A549 (cell line): ENCODE measurements around the gene ARL6IP6. TPM values are rescaled to one million over a fixed set of nuclear protein-coding genes. Genes with fewer than 3 reads are reported as not detected.
A peak's percentile ranks its signal among the peaks of the same experiment; 100 is the strongest.

Source experiments
- ATAC-seq, 2 experiments: fragments of 200-7000 bp in 1 of 2; fragments of >200 bp in 1 of 2; cut with Nextera tagmentation in 1 of 2; cut with Tn5 transposase in 1 of 2; 3 replicates each; pipeline versions ENCODE4 v1.8.0 to v1.9.1; 2018 to 2020; ENCODE audit warnings: mild to moderate bottlenecking in 1 of 2, moderate library complexity in 1 of 2
- CTCF ChIA-PET: fragments of 300-600 bp; sonication (Branson Sonifier 250); formaldehyde crosslinking; extraction: SDS; loops from one replicate; lab custom pipeline; 2021; ENCODE audit warnings: antibody characterized with exemption, inconsistent platforms; lab: Yijun Ruan, JAX
- POLR2A ChIA-PET: fragments of 350-600 bp; formaldehyde crosslinking; extraction: SDS; loops from one replicate; lab custom pipeline; 2021; ENCODE audit warnings: antibody characterized with exemption, inconsistent platforms; lab: Yijun Ruan, JAX
- DNase-seq, 2 experiments: peaks; one replicate each; pipeline versions ENCODE4 v3.0.0 to v3.0.0-alpha.2; 2011 to 2016; ENCODE audit warnings: low read depth in 1 of 2, low spot score in 1 of 2
- FAIRE-seq: peaks from 2 replicates; lab custom pipeline; 2011; peaks lifted over from hg19 to GRCh38; lab: Jason Lieb, UNC
- H3K27ac ChIP-seq, 2 experiments: fragments of >200 bp; sonication (Bioruptor Twin); formaldehyde crosslinking; 3 replicates each; pipeline ENCODE4 v1.5.1; 2016 to 2017
- H3K4me1 ChIP-seq: fragments of >200 bp; sonication (Bioruptor Twin); formaldehyde crosslinking; 3 replicates; pipeline ENCODE4 v1.6.1; 2016
- H3K4me2 ChIP-seq: fragments of >200 bp; sonication (Bioruptor Twin); formaldehyde crosslinking; 3 replicates; pipeline ENCODE4 v1.6.1; 2016
- H3K4me3 ChIP-seq: fragments of >200 bp; sonication (Bioruptor Twin); formaldehyde crosslinking; 3 replicates; pipeline ENCODE4 v1.5.1; 2016
- H3K9me3 ChIP-seq: fragments of >200 bp; sonication (Bioruptor Twin); formaldehyde crosslinking; 3 replicates; pipeline ENCODE4 v1.6.1; 2016
- BHLHE40 ChIP-seq: IDR thresholded peaks from 2 replicates; pipeline ENCODE4 v1.6.1; 2012; ENCODE audit warnings: low read depth, low read length, inconsistent platforms
- CEBPB ChIP-seq, 2 experiments: fragments of >200 bp in 1 of 2; sonication (Bioruptor Twin) in 1 of 2; formaldehyde crosslinking in 1 of 2; IDR thresholded peaks; 2 replicates each; pipeline ENCODE4 v1.6.1; 2012 to 2016
- CHD2 ChIP-seq: fragments of 150-350 bp; IDR thresholded peaks from 2 replicates; pipeline ENCODE4 v1.6.1; 2014; ENCODE audit warnings: low read length; ENCODE audit not compliant: partially characterized antibody
- CHD4 ChIP-seq: fragments of 200-600 bp; sonication (generic); IDR thresholded peaks from 2 replicates; pipeline ENCODE4 v1.6.1; 2016; ENCODE audit warnings: antibody characterized with exemption, mild to moderate bottlenecking, borderline replicate concordance
- CTCF ChIP-seq: fragments of >200 bp; sonication (Bioruptor Twin); formaldehyde crosslinking; IDR thresholded peaks from 3 replicates; pipeline ENCODE4 v1.5.1; 2016
- EHF ChIP-seq: fragments of 250-450 bp; sonication (Bioruptor Pico); IDR thresholded peaks from 2 replicates; pipeline ENCODE4 v1.5.0; 2020; ENCODE audit warnings: mild to moderate bottlenecking
- ELK1 ChIP-seq: fragments of 150-350 bp; IDR thresholded peaks from 2 replicates; pipeline ENCODE4 v1.6.1; 2014; ENCODE audit warnings: low read depth, mild to moderate bottlenecking, low read length
- EP300 ChIP-seq, 2 experiments: fragments of >200 bp; sonication (Bioruptor Twin); formaldehyde crosslinking; IDR thresholded peaks; 2 replicates in 1 of 2; 3 replicates in 1 of 2; pipeline ENCODE4 v1.6.1; 2016 to 2017
- ESRRA ChIP-seq: fragments of 150-350 bp; IDR thresholded peaks from 2 replicates; pipeline ENCODE4 v1.6.1; 2014; ENCODE audit warnings: mild to moderate bottlenecking, low read length, borderline replicate concordance
- HOXA7 ChIP-seq: fragments of 250-450 bp; sonication (Bioruptor Pico); IDR thresholded peaks from 2 replicates; pipeline ENCODE4 v1.5.0; 2020; ENCODE audit warnings: mild to moderate bottlenecking, moderate library complexity
- MAFK ChIP-seq: fragments of 450-650 bp; IDR thresholded peaks from 2 replicates; pipeline ENCODE4 v1.6.1; 2014; ENCODE audit not compliant: partially characterized antibody
- MYC ChIP-seq: IDR thresholded peaks from 2 replicates; pipeline ENCODE4 v1.6.1; 2012; ENCODE audit warnings: mild to moderate bottlenecking, inconsistent platforms, low read length, improper control_type of control experiment, borderline replicate concordance
- NPAS2 ChIP-seq: fragments of 250-450 bp; sonication (Bioruptor Pico); IDR thresholded peaks from 2 replicates; pipeline ENCODE4 v1.8.0; 2022; ENCODE audit warnings: mild to moderate bottlenecking, moderate library complexity, borderline replicate concordance
- NR3C1 ChIP-seq: fragments of >200 bp; sonication (Bioruptor Twin); formaldehyde crosslinking; IDR thresholded peaks from 3 replicates; pipeline ENCODE4 v1.6.1; 2017
- PHF8 ChIP-seq: fragments of 200-600 bp; sonication (generic); IDR thresholded peaks from 2 replicates; pipeline ENCODE4 v1.6.1; 2016; ENCODE audit warnings: low read depth, mild to moderate bottlenecking, antibody characterized with exemption, moderate library complexity, borderline replicate concordance
- RCOR1 ChIP-seq: fragments of 150-350 bp; IDR thresholded peaks from 2 replicates; pipeline ENCODE4 v1.6.1; 2014; ENCODE audit warnings: antibody characterized with exemption, low read length, low read depth
- RFX5 ChIP-seq: fragments of 450-650 bp; IDR thresholded peaks from 2 replicates; pipeline ENCODE4 v1.7.1; 2014; ENCODE audit warnings: antibody characterized with exemption, mild to moderate bottlenecking, moderate library complexity
- RNF2 ChIP-seq: fragments of 200-600 bp; sonication (generic); IDR thresholded peaks from 2 replicates; pipeline ENCODE4 v1.6.1; 2016; ENCODE audit warnings: low read depth, mild to moderate bottlenecking, antibody characterized with exemption, moderate library complexity, borderline replicate concordance
- SREBF2 ChIP-seq: fragments of 450-650 bp; IDR thresholded peaks from 2 replicates; pipeline ENCODE4 v1.6.1; 2014; ENCODE audit warnings: mild to moderate bottlenecking, moderate library complexity
- TFCP2L1 ChIP-seq: fragments of 250-450 bp; sonication (Bioruptor Pico); IDR thresholded peaks from 2 replicates; pipeline ENCODE4 v1.5.0; 2021; ENCODE audit warnings: mild to moderate bottlenecking
- TP53 ChIP-seq: fragments of 250-450 bp; sonication (Bioruptor Pico); IDR thresholded peaks from 2 replicates; pipeline ENCODE4 v1.5.0; 2021; ENCODE audit warnings: mild to moderate bottlenecking, moderate library complexity
- whole genome bisulfite sequencing: methylation state at CpG from one replicate; pipeline ENCODE4 v1.1.6; 2017; ENCODE audit errors: missing lambda C conversion rate; 5-methylcytosine and 5-hydroxymethylcytosine counted together
- polyA plus RNA-seq, 4 experiments: library from polyadenylated mRNA; depleted of rRNA in 3 of 4; stranded (reverse); fragments of >200 nt; fragmentation: RNase III in 1 of 4; extraction: RNeasy Plus Mini Kit Qiagen cat#74134 plus additional on column Dnase treatment in 1 of 4; gene quantifications; 2 replicates in 3 of 4; 3 replicates in 1 of 4; pipeline ENCODE4 v1.2.3, GENCODE V29; 2011 to 2017
- TF ChIP-seq, protein P1 (sequence below): fragments of >200 bp; sonication (Bioruptor Twin); formaldehyde crosslinking; IDR thresholded peaks from 3 replicates; pipeline ENCODE4 v1.6.1; 2016
- TF ChIP-seq, protein P2 (sequence below): IDR thresholded peaks from 2 replicates; pipeline ENCODE4 v1.6.1; 2012; ENCODE audit warnings: low read depth, borderline replicate concordance
- TF ChIP-seq, protein P3 (sequence below): fragments of >200 bp; sonication (Bioruptor Twin); formaldehyde crosslinking; IDR thresholded peaks from 2 replicates; pipeline ENCODE4 v1.6.1; 2016

ARL6IP6 gene
- polyA plus RNA-seq, 2 of the 4 experiments (the other 2 are of a cell fraction) = 28.1 to 72.7 TPM

GRCh38 chr2:152706477-152707021, 11.9 kb upstream of the ARL6IP6 start:
- 93% methylated on average over 4 of the region's 4 CpGs for WGBS
- FAIRE-seq = no peak
- DNase-seq = no peak
- TF ChIP-seq CEBPB (IDR thresholded peaks at IDR 0.05) (no peak), PHF8 (no peak), NPAS2 (CRISPR knock-in tag) (no peak), MYC (no peak), TFCP2L1 (CRISPR knock-in tag) (no peak), MAFK (peak; percentile 90), BHLHE40 (no peak)
- TF ChIP-seq, protein P1, sequence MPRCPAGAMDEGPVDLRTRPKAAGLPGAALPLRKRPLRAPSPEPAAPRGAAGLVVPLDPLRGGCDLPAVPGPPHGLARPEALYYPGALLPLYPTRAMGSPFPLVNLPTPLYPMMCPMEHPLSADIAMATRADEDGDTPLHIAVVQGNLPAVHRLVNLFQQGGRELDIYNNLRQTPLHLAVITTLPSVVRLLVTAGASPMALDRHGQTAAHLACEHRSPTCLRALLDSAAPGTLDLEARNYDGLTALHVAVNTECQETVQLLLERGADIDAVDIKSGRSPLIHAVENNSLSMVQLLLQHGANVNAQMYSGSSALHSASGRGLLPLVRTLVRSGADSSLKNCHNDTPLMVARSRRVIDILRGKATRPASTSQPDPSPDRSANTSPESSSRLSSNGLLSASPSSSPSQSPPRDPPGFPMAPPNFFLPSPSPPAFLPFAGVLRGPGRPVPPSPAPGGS = no peak
- TF ChIP-seq, protein P2, sequence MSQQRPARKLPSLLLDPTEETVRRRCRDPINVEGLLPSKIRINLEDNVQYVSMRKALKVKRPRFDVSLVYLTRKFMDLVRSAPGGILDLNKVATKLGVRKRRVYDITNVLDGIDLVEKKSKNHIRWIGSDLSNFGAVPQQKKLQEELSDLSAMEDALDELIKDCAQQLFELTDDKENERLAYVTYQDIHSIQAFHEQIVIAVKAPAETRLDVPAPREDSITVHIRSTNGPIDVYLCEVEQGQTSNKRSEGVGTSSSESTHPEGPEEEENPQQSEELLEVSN = no peak
- ATAC-seq = no peak
- Histone ChIP-seq H3K4me2 (no peak overlapping the region), H3K4me3 (no peak overlapping the region), H3K9me3 (no peaks in the 10 kb centered on the region), H3K4me1 (no peaks in the 10 kb centered on the region), H3K27ac (no peak overlapping the region)
- POLR2A ChIA-PET = no interaction called here
- CTCF ChIA-PET = interaction anchor here (1.7 to 2.5 kb wide), 2 partner anchors 10 to 681 kb away, joined by 3 to 14 read pairs; partner anchors contain the start of gene PRPF40A

DNA sequence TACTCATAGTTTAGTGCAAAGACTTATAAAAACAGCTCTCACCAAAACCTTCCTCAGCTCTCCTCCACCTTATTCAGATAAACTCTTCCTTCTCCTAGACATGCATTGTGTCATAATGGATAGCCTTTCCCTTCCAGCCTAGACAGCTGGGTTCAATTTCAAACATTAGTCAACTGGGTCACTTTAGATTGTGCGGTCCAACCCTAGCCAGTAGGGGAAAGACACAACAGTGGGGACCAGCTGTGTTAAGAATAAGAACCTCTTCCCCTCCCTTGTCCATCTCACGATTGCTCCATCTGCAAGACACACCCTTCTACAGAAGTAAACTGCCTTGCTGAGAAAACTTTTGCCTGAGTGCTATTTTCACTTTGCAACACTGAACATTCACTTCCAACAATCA, 9.7 kb upstream of the ARL6IP6 start:
- POLR2A ChIA-PET = interaction anchor here (1.4 kb wide), 1 partner anchor 8 kb away, joined by 7 read pairs; the partner anchor contains the start of gene PRPF40A
- FAIRE-seq = no peak
- Histone ChIP-seq H3K4me2 (no peak overlapping the region), H3K9me3 (no peaks in the 10 kb centered on the region), H3K4me1 (no peaks in the 10 kb centered on the region), H3K27ac (no peak overlapping the region), H3K4me3 (no peak overlapping the region)
- no peak for DNase-seq
- CTCF ChIA-PET = no interaction called here
- ATAC-seq = no peak
- 86% methylated on average over 2 of the region's 2 CpGs for WGBS
- TF ChIP-seq EP300 (IDR thresholded peaks at IDR 0.05) (no peak), RNF2 (no peak), ESRRA (no peak), EHF (CRISPR knock-in tag) (no peak), RCOR1 (no peak), CHD4 (no peak), TP53 (CRISPR knock-in tag) (no peak), CHD2 (no peak), ELK1 (no peak), CTCF (no peak), NR3C1 (no peak), SREBF2 (no peak), HOXA7 (CRISPR knock-in tag) (no peak), RFX5 (no peak)
- TF ChIP-seq, protein P2 = no peak
- TF ChIP-seq, protein P3, sequence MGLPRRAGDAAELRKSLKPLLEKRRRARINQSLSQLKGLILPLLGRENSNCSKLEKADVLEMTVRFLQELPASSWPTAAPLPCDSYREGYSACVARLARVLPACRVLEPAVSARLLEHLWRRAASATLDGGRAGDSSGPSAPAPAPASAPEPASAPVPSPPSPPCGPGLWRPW = no peak
